ENCODE results near the gene ATP5PB. TPM values are rescaled to one million over a fixed set of nuclear protein-coding genes. Genes with fewer than 3 reads are reported as not detected.

ATP5PB gene, protein sequence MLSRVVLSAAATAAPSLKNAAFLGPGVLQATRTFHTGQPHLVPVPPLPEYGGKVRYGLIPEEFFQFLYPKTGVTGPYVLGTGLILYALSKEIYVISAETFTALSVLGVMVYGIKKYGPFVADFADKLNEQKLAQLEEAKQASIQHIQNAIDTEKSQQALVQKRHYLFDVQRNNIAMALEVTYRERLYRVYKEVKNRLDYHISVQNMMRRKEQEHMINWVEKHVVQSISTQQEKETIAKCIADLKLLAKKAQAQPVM
- 142 TPM for total RNA-seq

DNA sequence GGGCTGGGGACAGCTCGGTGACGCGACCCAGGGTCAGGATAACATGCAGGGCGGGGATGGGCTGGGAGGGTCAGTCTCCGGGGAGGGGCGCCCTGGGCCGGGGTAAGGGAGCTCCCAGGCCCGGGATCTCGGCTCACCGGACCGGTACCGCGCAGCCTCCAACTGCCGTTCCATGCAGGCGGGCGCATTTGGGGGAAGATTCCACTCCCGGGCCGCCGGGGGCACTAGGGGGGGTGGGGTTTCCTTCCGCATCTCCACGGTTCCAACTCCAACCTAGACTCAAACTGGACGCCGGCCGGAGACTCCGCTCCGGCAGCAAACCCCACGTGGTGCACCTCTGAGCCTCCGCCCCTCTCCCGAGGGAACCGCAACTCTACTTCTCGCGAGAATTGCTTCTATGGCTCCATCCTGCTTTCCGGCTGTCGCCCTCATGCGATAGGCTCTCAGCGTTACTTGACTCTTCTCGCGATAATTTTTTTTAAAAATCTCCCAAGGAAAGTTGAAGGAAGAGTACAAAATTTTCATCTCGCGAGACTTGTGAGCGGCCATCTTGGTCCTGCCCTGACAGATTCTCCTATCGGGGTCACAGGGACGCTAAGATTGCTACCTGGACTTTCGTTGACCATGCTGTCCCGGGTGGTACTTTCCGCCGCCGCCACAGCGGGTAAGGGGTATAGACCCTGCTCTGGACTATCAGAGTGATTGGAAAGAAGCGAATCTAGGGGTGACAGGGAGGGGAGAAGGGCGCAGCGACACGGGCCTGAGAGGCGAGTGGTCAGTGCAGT is at the start of gene ATP5PB, which contains the start of gene WDR77:
Gene ATP5PB, plus strand, starts transcription at position 547 of the 785 bp plus-strand sequence. Its CDS starts 78 bp downstream, at position 625.
Gene WDR77, minus strand, starts transcription at position 339 of the 785 bp plus-strand sequence. Its CDS starts 87 bp downstream, at position 252.
- Histone ChIP-seq H3K9me3 (no peaks in the 10 kb centered on the region), H3K4me3 (peak within 1 kb of the TSS; percentile 76 to 95), H3K27ac (peak within 1 kb of the TSS; percentile 78), H3K27me3 (no peaks in the 10 kb centered on the region), H3K36me3 (peaks cover 0 to 24% of the 10 kb centered on the region in 2 donors), H3K4me1 (peaks cover 60% of the 10 kb centered on the region)
- TF ChIP-seq, protein P1, sequence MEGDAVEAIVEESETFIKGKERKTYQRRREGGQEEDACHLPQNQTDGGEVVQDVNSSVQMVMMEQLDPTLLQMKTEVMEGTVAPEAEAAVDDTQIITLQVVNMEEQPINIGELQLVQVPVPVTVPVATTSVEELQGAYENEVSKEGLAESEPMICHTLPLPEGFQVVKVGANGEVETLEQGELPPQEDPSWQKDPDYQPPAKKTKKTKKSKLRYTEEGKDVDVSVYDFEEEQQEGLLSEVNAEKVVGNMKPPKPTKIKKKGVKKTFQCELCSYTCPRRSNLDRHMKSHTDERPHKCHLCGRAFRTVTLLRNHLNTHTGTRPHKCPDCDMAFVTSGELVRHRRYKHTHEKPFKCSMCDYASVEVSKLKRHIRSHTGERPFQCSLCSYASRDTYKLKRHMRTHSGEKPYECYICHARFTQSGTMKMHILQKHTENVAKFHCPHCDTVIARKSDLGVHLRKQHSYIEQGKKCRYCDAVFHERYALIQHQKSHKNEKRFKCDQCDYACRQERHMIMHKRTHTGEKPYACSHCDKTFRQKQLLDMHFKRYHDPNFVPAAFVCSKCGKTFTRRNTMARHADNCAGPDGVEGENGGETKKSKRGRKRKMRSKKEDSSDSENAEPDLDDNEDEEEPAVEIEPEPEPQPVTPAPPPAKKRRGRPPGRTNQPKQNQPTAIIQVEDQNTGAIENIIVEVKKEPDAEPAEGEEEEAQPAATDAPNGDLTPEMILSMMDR (IDR thresholded peaks at IDR 0.05) = no peak
- no peak for TF ChIP-seq POLR2A (IDR thresholded peaks at IDR 0.05)
- peak; percentile 75 to 99 for TF ChIP-seq POLR2AphosphoS5 (IDR thresholded peaks at IDR 0.05; ENCODE audit: insufficient read depth in 1 of 2, low read depth in 1 of 2)
- DNase-seq (ENCODE audit: extremely low spot score in 2 of 2) = peak in 1 of 2 donors; percentile 99
- intact Hi-C loops (cut with DNase I) = no loop called here

DNA sequence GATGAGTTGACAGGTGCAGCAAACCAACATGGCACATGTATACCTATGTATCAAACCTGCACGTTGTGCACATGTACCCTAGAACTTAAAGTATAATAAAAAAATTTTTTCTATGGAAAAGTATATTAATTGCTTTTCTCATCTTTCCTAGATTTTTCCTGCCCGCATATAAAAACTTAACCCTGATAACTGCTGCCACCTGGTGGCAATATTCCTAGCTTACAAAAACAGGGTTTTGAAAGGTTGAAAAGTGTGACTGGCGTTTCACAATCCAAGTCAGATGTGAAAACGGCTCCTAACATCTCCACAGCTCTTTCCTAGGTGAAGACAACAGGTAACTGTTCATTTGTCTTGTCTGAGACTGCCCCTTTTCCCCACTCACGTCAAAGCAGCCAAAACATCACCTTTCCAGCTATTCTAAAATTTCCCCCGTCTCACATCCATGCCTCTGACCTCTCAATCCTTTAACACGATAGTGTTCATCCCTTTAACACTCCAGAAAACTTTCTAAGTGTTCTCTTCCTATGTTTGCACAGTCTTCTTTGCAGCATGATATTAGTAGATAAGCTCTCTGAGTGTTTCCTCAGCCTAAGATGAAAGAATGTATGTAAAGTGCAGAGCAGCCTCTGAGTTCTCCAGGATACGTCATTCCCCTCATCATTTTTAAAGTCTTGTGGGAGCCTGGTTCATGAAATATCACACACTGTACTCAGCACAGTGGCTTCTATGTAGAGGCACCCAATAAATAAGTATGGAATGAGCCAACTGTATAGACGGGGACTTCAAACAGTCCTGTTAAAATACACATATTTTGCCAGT is 49.3 kb upstream of the ATP5PB start:
- Histone ChIP-seq H3K9me3 (no peaks in the 10 kb centered on the region), H3K27me3 (no peaks in the 10 kb centered on the region), H3K36me3 (no peaks in the 10 kb centered on the region), H3K4me1 (no peaks in the 10 kb centered on the region), H3K27ac (no peak overlapping the region), H3K4me3 (no peak overlapping the region)
- TF ChIP-seq POLR2A (IDR thresholded peaks at IDR 0.05) (no peak), POLR2AphosphoS5 (IDR thresholded peaks at IDR 0.05; ENCODE audit: insufficient read depth in 1 of 2, low read depth in 1 of 2) (no peak)
- TF ChIP-seq, protein P1 (IDR thresholded peaks at IDR 0.05) = peak; percentile 39 to 82 (median 56)
- intact Hi-C loops (cut with DNase I) = loop anchor here (5.0 kb wide), 1 partner anchor 173 kb away; the partner anchor contains the start of gene CHI3L2
- peak in 1 of 2 donors; percentile 52 for DNase-seq (ENCODE audit: extremely low spot score in 2 of 2)

GRCh38 chr1:111402083-111402482 is 47.2 kb upstream of the ATP5PB start:
- no peaks in the 10 kb centered on the region for H3K36me3 ChIP-seq
- H3K4me1 ChIP-seq = no peaks in the 10 kb centered on the region
- DNase-seq (ENCODE audit: extremely low spot score in 2 of 2) = peak in 1 of 2 donors; percentile 25
- no peak overlapping the region for H3K27ac ChIP-seq
- H3K9me3 ChIP-seq = no peaks in the 10 kb centered on the region
- H3K27me3 ChIP-seq = no peaks in the 10 kb centered on the region
- no peak overlapping the region for H3K4me3 ChIP-seq
- no peak for TF ChIP-seq POLR2AphosphoS5 (IDR thresholded peaks at IDR 0.05; ENCODE audit: insufficient read depth in 1 of 2, low read depth in 1 of 2)
- intact Hi-C loops (cut with DNase I) = loop anchor here (5.0 kb wide), 1 partner anchor 175 kb away; the partner anchor contains the start of gene CHI3L2

GRCh38 chr1:111404588-111404987 is 44.7 kb upstream of the ATP5PB start:
- TF ChIP-seq, protein P1 (IDR thresholded peaks at IDR 0.05) = no peak
- Histone ChIP-seq H3K4me1 (no peaks in the 10 kb centered on the region), H3K9me3 (no peaks in the 10 kb centered on the region), H3K27me3 (no peaks in the 10 kb centered on the region), H3K36me3 (no peaks in the 10 kb centered on the region), H3K4me3 (no peak overlapping the region), H3K27ac (no peak overlapping the region)
- DNase-seq (ENCODE audit: extremely low spot score in 2 of 2) = no peak
- intact Hi-C loops (cut with DNase I) = loop anchor here (5.0 kb wide), 1 partner anchor 177 kb away; the partner anchor contains the start of gene CHI3L2

DNA sequence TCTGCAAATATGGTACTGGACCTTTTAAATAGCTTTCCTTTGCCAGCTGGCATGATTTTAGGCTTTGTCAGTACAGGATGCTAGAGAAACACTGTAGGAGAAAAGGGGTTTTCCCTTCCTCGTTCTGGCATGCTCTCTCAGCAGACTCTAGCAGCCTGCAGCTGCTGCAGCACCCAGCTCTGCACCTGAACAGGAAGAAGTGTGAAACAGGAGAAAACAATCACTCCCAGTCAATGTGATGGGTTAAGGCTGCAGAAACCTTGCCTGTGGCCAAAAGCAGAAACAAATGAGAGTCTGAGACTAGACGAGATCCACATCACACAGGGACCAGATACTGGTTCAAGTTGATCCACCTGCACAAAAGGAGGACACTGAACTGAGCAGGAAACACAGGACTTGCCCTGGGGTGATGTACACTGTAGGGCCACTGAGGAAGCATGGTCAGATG is 42.9 kb upstream of the ATP5PB start:
- DNase-seq (ENCODE audit: extremely low spot score in 2 of 2) = peak in 1 of 2 donors; percentile 52
- no peaks in the 10 kb centered on the region for H3K4me1 ChIP-seq
- intact Hi-C loops (cut with DNase I) = no loop called here
- no peaks in the 10 kb centered on the region for H3K36me3 ChIP-seq
- H3K9me3 ChIP-seq = no peaks in the 10 kb centered on the region
- no peak overlapping the region for H3K4me3 ChIP-seq
- H3K27me3 ChIP-seq = no peaks in the 10 kb centered on the region
- TF ChIP-seq, protein P1 (IDR thresholded peaks at IDR 0.05) = no peak
- no peak overlapping the region for H3K27ac ChIP-seq

All from vagina (tissue), 2 donors.